ENCODE measurements around the gene NHP2. TPM values are rescaled to one million over a fixed set of nuclear protein-coding genes. Genes with fewer than 3 reads are reported as not detected.

Gene NHP2
- total RNA-seq, 1 experiment from 2014 or later: 551 TPM

DNA sequence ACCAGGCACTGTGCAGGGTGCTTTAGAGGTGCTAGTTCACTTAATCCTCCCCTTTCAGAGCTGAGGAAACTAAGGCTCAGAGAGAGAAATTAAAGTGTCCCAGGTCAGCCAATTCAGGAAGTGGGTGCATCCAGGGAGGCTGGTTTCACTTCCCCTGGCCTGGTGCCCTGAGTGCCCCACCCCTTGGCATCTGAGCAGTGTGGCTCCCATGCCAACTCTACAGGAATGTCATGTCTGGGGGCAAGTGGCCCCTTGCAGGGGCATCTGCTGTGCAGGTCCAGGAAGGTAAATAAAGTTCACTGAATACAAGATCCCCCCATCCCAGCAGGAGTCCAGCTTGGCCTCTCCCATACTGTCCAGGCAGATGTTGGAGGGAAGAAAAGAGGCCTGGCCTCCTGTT is 44.7 kb downstream of the NHP2 start:
- no peak overlapping the region for H3K4me3 ChIP-seq
- no peaks in the 10 kb centered on the region for H3K36me3 ChIP-seq
- peaks cover 30% of the 10 kb centered on the region for H3K27me3 ChIP-seq (replicated peaks)
- peaks cover 9% of the 10 kb centered on the region for H3K9me3 ChIP-seq (replicated peaks)
- peaks cover 11% of the 10 kb centered on the region for H3K4me1 ChIP-seq (replicated peaks)
- DNase-seq (ENCODE audit: low read depth in 1 of 2, low spot score in 2 of 2): no peak
- no peak overlapping the region for H3K27ac ChIP-seq

DNA sequence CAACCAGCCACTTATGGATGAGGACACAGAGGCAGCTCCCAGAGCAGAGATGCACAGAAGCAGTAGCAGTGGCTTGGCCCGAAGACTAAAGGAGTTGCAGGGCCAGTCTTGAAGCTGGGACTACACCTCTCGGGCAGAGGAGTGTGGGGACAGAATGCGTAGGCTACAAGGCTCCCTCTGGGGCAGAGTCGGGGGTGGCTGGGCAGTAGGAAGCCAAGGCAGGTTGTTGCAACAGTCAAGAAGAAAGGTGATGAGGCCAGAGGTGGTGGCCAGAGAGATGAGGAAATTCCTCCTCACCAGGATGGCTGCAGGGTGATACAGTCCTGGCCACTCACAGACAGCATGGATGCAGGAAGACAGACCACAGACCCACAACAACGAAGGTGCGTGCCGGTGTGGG is 45.2 kb downstream of the NHP2 start:
- peaks cover 9% of the 10 kb centered on the region for H3K9me3 ChIP-seq (replicated peaks)
- DNase-seq (ENCODE audit: low read depth in 1 of 2, low spot score in 2 of 2): no peak
- H3K36me3 ChIP-seq: no peaks in the 10 kb centered on the region
- H3K27ac ChIP-seq: no peak overlapping the region
- peaks cover 24% of the 10 kb centered on the region for H3K27me3 ChIP-seq (replicated peaks)
- peaks cover 6% of the 10 kb centered on the region for H3K4me1 ChIP-seq (replicated peaks)
- no peak overlapping the region for H3K4me3 ChIP-seq

DNA sequence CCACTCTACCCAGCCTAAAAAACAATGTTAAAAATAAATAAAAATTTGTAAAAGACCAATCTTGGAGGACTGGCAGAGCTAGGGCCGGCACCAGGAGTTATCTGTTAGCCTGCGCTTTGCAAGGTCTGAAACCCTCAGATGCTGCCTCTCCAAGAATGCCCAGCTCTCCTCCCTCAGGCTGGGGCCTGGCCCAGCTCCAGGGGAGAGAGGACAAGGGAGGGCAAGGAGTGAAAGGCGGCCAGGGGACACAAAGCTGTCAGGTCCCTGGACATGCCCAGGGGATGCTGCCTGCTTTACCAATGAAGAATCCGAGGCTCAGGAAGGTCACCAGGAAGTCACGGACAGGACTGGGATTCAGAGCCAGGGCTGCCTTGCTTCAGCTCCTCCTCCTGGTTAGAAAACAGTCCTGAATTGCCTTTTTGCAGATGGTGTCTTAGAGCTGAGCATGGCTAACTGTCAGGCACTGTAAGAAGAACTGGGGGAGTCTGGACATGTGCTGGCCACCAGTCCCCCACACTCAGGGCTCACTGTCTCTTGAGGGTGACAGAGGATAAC is 45.9 kb downstream of the NHP2 start:
- Histone ChIP-seq H3K4me3 (no peak overlapping the region), H3K4me1 (replicated peaks) (no peaks in the 10 kb centered on the region), H3K27ac (no peak overlapping the region), H3K27me3 (replicated peaks) (peaks cover 20% of the 10 kb centered on the region), H3K36me3 (no peaks in the 10 kb centered on the region), H3K9me3 (replicated peaks) (peaks cover 3% of the 10 kb centered on the region; the same call in 1 of the 2 replicates)
- no peak for DNase-seq (ENCODE audit: low read depth in 1 of 2, low spot score in 2 of 2)

DNA sequence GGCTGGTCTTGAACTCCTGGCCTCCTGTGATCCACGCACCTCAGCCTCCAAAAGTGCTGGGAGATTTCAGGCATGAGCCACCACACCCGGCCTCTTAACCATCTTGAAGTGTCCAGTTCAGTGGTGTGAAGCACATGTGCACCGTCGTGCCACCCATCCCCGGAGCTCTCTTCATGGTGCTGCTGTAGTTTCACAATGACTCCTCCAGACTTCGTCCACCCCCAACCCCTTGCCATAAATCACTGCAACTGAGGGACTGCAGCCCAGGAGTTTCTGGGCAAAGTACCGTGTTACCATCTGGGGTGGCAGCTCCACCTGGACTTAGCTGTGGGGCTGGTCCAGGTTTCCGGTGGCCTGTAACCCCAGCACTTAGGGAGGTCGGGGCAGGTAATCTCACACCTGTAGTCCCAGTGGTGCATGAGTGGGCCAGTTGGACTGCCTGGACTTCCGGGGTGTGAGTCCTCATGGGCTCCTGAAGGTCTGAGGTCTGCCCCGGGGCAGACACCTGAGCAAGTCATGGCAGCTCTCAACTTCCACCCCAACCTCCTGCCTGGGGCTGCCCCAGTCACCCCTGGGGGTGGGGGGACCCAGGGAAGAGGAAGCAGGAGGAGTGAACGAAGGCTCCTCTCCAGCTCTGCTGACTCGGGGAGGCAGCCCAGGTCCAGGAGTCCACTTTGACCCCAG is 47.0 kb downstream of the NHP2 start:
- no peaks in the 10 kb centered on the region for H3K9me3 ChIP-seq (replicated peaks)

DNA sequence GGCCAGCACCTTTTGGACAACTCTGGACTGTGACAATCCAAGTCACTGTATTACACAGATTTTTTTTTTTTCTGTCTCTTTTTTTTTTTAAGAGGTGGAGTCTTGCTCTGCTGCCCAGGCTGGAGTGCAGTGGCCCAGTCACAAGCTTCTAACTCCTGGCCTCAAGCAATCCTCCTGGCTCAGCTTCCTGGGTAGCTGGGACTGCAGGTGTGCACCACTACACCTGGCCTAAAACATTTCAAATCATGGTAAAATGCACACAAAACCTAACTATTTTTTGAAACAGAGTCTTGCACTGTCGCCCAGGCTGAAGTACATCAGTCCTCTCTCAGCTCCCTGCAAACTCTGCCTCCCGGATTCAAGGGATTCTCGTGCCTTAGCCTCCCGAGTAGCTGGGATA is 47.6 kb downstream of the NHP2 start:
- H3K4me3 ChIP-seq: no peak overlapping the region

More for the DNA sequence above, 47.0 kb downstream of the NHP2 start:
- Histone ChIP-seq H3K4me3 (no peak overlapping the region), H3K4me1 (replicated peaks) (no peaks in the 10 kb centered on the region), H3K36me3 (no peaks in the 10 kb centered on the region), H3K27me3 (replicated peaks) (peaks cover 9% of the 10 kb centered on the region), H3K27ac (no peak overlapping the region)
- no peak for DNase-seq (ENCODE audit: low read depth in 1 of 2, low spot score in 2 of 2)

DNA sequence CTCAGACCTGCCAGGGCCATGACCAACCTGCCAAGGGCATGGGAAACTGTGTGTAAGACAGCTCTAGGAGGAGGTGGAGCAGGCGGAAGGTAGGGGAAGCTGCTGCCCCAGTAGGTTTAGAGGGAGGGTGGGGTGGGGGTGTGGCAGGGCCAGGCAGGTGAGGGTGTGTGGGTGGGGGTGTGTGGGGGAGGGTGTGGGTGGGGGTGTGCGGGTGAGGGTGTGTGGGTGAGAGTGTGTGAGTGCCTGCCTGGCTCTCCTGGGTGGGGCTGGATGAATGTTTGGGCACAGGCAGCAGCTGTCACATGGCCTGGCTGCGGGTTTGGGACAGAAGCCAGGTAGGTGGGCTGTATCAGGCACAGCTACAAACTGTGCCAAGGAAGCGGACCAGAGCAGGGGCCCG is 49.2 kb downstream of the NHP2 start:
- Histone ChIP-seq H3K4me3 (no peak overlapping the region), H3K27ac (no peak overlapping the region)
- no peak for DNase-seq (ENCODE audit: low read depth in 1 of 2, low spot score in 2 of 2)

More for the DNA sequence above, 47.6 kb downstream of the NHP2 start:
- Histone ChIP-seq H3K27ac (no peak overlapping the region), H3K4me1 (replicated peaks) (no peaks in the 10 kb centered on the region), H3K27me3 (replicated peaks) (peaks cover 4% of the 10 kb centered on the region), H3K9me3 (replicated peaks) (no peaks in the 10 kb centered on the region), H3K36me3 (no peaks in the 10 kb centered on the region)
- no peak for DNase-seq (ENCODE audit: low read depth in 1 of 2, low spot score in 2 of 2)

DNA sequence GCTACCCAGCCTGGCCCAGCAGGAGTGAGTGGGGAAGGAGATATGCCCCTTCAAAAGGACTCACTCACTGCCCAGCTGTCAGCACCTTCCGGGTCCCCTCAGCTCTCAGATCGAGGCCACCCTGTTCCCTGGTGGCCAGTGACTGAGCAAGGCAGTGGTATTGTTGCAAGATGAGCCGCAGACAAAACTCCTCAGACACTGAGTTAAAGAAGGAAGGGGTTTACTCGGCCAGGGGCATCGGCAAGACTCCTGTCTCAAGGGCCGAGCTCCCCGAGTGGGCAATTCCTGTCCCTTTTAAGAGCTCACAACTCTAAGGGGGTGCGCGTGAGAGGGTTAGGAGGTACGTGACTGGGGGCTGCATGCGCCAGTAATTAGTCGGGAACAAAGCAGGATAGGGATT is 50.1 kb downstream of the NHP2 start:
- no peak for DNase-seq (ENCODE audit: low read depth in 1 of 2, low spot score in 2 of 2)
- Histone ChIP-seq H3K9me3 (replicated peaks) (no peaks in the 10 kb centered on the region), H3K4me1 (replicated peaks) (no peaks in the 10 kb centered on the region), H3K4me3 (no peak overlapping the region), H3K27ac (no peak overlapping the region), H3K27me3 (replicated peaks) (peaks cover 4% of the 10 kb centered on the region; the same call in 1 of the 2 replicates), H3K36me3 (no peaks in the 10 kb centered on the region)

More for the DNA sequence above, 49.2 kb downstream of the NHP2 start:
- no peaks in the 10 kb centered on the region for H3K4me1 ChIP-seq (replicated peaks)
- no peaks in the 10 kb centered on the region for H3K36me3 ChIP-seq
- peaks cover 4% of the 10 kb centered on the region; the same call in 1 of the 2 replicates for H3K27me3 ChIP-seq (replicated peaks)
- no peaks in the 10 kb centered on the region for H3K9me3 ChIP-seq (replicated peaks)

Other genes starting within 250 kb of the NHP2 start
- not detected in 2 replicates for gene PROP1, start 157.6 kb downstream of the NHP2 start, total RNA-seq (2014; rRNA removed; shearing (Covaris generic))
- gene N4BP3, start 40.4 kb downstream of the NHP2 start, total RNA-seq (2014; rRNA removed; shearing (Covaris generic)): 0.79 and 1.8 TPM in 2 replicates
- gene RMND5B, start 22.9 kb downstream of the NHP2 start, total RNA-seq (2014; rRNA removed; shearing (Covaris generic)): 40.9 and 44.6 TPM in 2 replicates
- gene GMCL2, start 33.5 kb upstream of the NHP2 start, total RNA-seq (2014; rRNA removed; shearing (Covaris generic)): not detected in 2 replicates
- gene HNRNPAB, start 50.6 kb upstream of the NHP2 start, total RNA-seq (2014; rRNA removed; shearing (Covaris generic)): 181 and 222 TPM in 2 replicates
- 16.1 and 19.3 TPM in 2 replicates for gene PHYKPL, start 78.9 kb upstream of the NHP2 start, total RNA-seq (2014; rRNA removed; shearing (Covaris generic))

All from SJSA1 (cell line).